Spleen (tissue), 7 donors: ENCODE measurements around the gene MYL2.

Experiments used
- POLR2AphosphoS5 ChIP-seq, 3 donors: sonication (generic); formaldehyde crosslinking; IDR thresholded peaks; one replicate each; pipeline ENCODE4 v1.5.1; 2017; ENCODE audit warnings: antibody characterized with exemption in 3 of 3
- TF ChIP-seq, protein P1 (sequence below), 11 experiments: fragments of 200-600 bp in 7 of 11; fragments of 450-650 bp in 4 of 11; sonication (generic) in 4 of 11; IDR thresholded peaks in 8 of 11; conservative IDR thresholded peaks in 3 of 11; 1 replicate in 7 of 11; 2 replicates in 4 of 11; pipeline versions ENCODE4 v1.4.0 to v1.8.0; 2016 to 2021; ENCODE audit warnings: antibody characterized with exemption in 11 of 11, inconsistent platforms in 4 of 11, mild to moderate bottlenecking in 1 of 11
- donor health status: DM: no; HTN: no; CAD: no; lungs with moderate emphysema.
- donor health status: DM: no; HTN: no; CAD: no.
- donor health status: DM: no; HTN: no; CAD: no.

DNA sequence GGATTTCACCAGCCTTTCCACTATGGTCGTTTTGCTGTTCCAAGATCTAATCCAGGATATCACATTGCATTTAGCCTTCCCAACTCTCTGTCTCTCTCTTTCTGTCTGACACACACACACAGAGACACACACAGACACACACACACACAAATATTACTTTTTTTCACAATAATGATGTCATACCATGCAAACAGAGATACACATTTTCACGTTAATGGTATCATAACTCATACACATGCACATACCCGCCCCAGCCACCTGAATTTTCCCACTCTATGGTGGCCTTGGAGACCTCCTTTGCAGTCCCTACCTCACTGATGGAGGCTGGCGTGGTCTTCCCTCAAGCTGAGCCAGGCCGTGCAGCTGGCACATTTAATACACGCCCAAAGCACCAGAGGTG lies 7.2 kb upstream of the MYL2 start:
- TF ChIP-seq, protein P1, sequence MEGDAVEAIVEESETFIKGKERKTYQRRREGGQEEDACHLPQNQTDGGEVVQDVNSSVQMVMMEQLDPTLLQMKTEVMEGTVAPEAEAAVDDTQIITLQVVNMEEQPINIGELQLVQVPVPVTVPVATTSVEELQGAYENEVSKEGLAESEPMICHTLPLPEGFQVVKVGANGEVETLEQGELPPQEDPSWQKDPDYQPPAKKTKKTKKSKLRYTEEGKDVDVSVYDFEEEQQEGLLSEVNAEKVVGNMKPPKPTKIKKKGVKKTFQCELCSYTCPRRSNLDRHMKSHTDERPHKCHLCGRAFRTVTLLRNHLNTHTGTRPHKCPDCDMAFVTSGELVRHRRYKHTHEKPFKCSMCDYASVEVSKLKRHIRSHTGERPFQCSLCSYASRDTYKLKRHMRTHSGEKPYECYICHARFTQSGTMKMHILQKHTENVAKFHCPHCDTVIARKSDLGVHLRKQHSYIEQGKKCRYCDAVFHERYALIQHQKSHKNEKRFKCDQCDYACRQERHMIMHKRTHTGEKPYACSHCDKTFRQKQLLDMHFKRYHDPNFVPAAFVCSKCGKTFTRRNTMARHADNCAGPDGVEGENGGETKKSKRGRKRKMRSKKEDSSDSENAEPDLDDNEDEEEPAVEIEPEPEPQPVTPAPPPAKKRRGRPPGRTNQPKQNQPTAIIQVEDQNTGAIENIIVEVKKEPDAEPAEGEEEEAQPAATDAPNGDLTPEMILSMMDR (IDR thresholded peaks at IDR 0.05 in 8 of 11, conservative IDR thresholded peaks at IDR 0.05 in 3 of 11): no peak
- no peak for TF ChIP-seq POLR2AphosphoS5 (IDR thresholded peaks at IDR 0.05)
